ENCODE data around the gene TCF7L2.

- no peak for TF ChIP-seq POLR2A (IDR thresholded peaks at IDR 0.05)
- no peak for TF ChIP-seq CTCF (IDR thresholded peaks at IDR 0.05)
Observed at GRCh38 chr10:113027230-113027573, 77.2 kb downstream of the TCF7L2 start.

Data from adrenal gland (tissue), 5 donors.